ENCODE measurements around the gene KCNIP1.
A peak's percentile ranks its signal among the peaks of the same experiment; 100 is the strongest.
"Not testable (repeated sequence)": the region's sequence is repeated elsewhere in the genome, so short reads cannot be mapped to it uniquely, and the experiment has no call there.

Gene KCNIP1

DNA sequence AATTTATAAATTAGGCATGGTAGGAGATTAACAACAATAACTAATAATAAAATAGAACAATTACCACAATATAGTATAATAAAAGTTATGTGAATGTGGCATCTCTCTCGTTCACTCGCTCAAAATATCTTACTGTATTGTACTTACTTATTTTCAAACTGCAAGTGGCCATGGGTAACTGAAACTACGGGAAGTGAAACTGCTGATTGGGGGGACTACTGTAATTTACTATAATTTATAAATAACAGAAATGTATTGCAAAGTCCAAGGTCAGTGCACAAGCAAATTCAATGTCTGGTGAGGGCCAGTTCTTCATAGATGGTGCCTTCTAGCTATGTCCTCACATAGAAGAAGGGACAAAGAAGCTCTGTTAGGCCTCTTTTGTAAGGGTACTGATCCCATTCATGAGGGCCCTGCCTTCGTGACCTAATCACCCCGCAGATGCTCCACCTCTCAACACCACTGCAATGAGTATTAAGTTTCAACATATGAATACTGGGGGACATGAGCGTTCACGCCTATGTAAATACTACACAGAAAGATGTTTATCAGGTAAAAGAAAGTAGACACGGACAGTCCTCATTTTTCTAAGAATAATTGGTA lies 39.0 kb downstream of the KCNIP1 start:
- Histone ChIP-seq H3K36me3 (ENCODE audit: control insufficient read depth, insufficient read depth, low read length) (no peaks in the 10 kb centered on the region), H3K27me3 (ENCODE audit: control insufficient read depth, insufficient read depth, low read length) (no peaks in the 10 kb centered on the region), H3K9me3 (ENCODE audit: control insufficient read depth, insufficient read depth, low read length) (no peaks in the 10 kb centered on the region), H3K4me3 (ENCODE audit: low read depth, low read length) (no peak overlapping the region), H3K9ac (ENCODE audit: low read depth, low read length) (no peak overlapping the region), H3K4me1 (ENCODE audit: control insufficient read depth, insufficient read depth, low read length) (no peaks in the 10 kb centered on the region)

DNA sequence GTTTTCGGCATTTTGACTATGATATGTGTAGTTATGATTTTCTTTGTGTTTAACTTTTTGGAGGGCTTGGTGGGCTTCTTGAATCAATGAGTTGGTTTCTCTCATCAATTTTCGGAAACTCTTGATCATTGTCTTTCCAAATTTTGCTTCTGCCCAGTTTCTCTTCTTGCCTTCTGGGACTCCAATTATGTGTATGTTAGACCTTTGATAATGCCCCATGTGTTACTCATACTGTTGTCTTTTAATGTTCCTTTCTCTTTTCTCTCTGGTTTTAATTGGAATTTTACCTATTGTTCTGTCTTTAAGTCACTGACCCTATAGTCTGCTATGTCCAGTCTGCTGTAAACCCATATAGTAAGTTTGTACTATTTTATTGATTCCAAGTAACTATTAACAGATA lies 41.5 kb downstream of the KCNIP1 start:
- Histone ChIP-seq H3K9ac (ENCODE audit: low read depth, low read length) (no peak overlapping the region), H3K36me3 (ENCODE audit: control insufficient read depth, insufficient read depth, low read length) (no peaks in the 10 kb centered on the region), H3K27me3 (ENCODE audit: control insufficient read depth, insufficient read depth, low read length) (no peaks in the 10 kb centered on the region), H3K4me3 (ENCODE audit: low read depth, low read length) (no peak overlapping the region), H3K4me1 (ENCODE audit: control insufficient read depth, insufficient read depth, low read length) (no peaks in the 10 kb centered on the region), H3K9me3 (ENCODE audit: control insufficient read depth, insufficient read depth, low read length) (no peaks in the 10 kb centered on the region)

DNA sequence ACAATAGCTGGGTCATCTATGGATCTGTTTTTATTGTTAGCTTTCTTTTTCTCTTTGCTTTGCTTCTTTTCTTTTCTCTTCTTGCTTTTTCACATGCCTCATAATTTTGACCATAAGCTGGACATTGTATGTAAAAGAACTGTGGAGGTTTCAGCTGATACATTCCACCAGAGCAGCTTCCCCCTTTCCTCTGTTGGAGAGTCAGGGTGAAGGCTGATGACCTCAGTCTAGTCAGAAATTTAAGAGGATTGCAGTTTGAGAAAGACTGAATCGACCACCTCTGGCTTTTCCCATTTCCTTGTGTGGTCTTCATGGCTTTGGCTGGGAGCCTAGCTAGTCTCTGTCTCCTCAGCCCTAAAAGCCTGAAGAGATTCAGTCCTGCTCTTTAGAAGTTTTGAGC lies 42.0 kb downstream of the KCNIP1 start:
- Histone ChIP-seq H3K4me3 (ENCODE audit: low read depth, low read length) (no peak overlapping the region), H3K9ac (ENCODE audit: low read depth, low read length) (no peak overlapping the region), H3K36me3 (ENCODE audit: control insufficient read depth, insufficient read depth, low read length) (no peaks in the 10 kb centered on the region), H3K27me3 (ENCODE audit: control insufficient read depth, insufficient read depth, low read length) (no peaks in the 10 kb centered on the region), H3K4me1 (ENCODE audit: control insufficient read depth, insufficient read depth, low read length) (no peaks in the 10 kb centered on the region), H3K9me3 (ENCODE audit: control insufficient read depth, insufficient read depth, low read length) (no peaks in the 10 kb centered on the region)

DNA sequence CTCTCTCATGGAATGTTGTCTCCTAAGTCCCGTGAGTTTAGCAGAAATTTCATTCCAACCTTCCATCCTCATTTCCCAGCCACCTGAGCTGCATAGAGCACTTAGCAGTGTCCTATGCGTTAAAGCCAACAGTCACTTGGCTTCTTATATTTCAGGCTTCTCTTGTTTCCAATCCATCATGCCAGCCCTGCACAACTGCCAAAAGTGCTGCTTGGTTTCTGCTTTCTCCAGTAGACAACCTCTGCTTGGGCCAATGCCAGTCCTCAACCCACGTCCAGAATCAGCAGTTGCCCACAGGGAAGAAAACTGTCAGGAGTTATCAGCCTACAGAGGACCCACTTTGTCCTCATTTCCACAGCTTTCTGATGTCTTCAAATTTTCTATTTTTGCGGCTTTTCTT lies 42.5 kb downstream of the KCNIP1 start:
- Histone ChIP-seq H3K27me3 (ENCODE audit: control insufficient read depth, insufficient read depth, low read length) (no peaks in the 10 kb centered on the region), H3K4me3 (ENCODE audit: low read depth, low read length) (no peak overlapping the region), H3K9ac (ENCODE audit: low read depth, low read length) (no peak overlapping the region), H3K4me1 (ENCODE audit: control insufficient read depth, insufficient read depth, low read length) (no peaks in the 10 kb centered on the region), H3K36me3 (ENCODE audit: control insufficient read depth, insufficient read depth, low read length) (no peaks in the 10 kb centered on the region), H3K9me3 (ENCODE audit: control insufficient read depth, insufficient read depth, low read length) (no peaks in the 10 kb centered on the region)

DNA sequence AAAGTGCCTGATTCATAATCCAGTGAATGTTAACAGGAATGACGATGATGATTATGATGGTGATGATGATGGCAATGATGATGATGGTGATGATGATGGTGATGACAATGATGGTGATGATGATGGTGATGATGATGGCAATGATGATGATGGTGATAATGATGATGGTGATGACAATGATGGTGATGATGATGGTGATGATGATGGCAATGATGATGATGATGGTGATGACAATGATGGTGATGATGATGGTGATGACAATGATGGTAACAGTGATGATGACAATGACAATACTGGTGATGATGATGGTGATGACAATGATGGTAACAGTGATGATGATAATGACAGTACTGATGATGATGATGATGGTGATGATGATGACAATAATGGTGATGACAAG lies 46.6 kb downstream of the KCNIP1 start:
- not testable (repeated sequence) for H3K4me1 ChIP-seq (ENCODE audit: control insufficient read depth, insufficient read depth, low read length); H3K36me3 ChIP-seq (ENCODE audit: control insufficient read depth, insufficient read depth, low read length); H3K27me3 ChIP-seq (ENCODE audit: control insufficient read depth, insufficient read depth, low read length); H3K4me3 ChIP-seq (ENCODE audit: low read depth, low read length); H3K9ac ChIP-seq (ENCODE audit: low read depth, low read length); H3K9me3 ChIP-seq (ENCODE audit: control insufficient read depth, insufficient read depth, low read length)

DNA sequence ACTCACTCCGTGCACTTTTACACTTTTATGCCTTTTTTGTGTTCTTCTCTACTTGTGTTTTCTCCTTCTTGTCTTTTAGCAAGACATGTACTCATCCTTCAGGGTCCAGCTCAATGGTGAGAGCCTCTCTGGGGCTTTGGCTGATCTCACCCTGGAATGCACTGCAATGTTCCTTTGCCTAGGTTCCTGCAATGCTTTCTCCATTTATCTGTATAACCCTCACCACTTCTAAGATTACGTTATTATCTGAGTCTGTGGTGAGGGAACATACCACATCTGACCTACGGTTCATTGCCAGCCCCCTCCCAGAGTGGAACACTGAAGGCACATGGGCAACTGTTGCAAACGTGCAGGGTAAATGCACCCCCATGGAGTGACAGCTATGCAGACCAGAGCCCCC lies 47.3 kb downstream of the KCNIP1 start:
- Histone ChIP-seq H3K36me3 (ENCODE audit: control insufficient read depth, insufficient read depth, low read length) (no peaks in the 10 kb centered on the region), H3K4me3 (ENCODE audit: low read depth, low read length) (no peak overlapping the region), H3K9ac (ENCODE audit: low read depth, low read length) (no peak overlapping the region), H3K9me3 (ENCODE audit: control insufficient read depth, insufficient read depth, low read length) (no peaks in the 10 kb centered on the region), H3K27me3 (ENCODE audit: control insufficient read depth, insufficient read depth, low read length) (no peaks in the 10 kb centered on the region), H3K4me1 (ENCODE audit: control insufficient read depth, insufficient read depth, low read length) (no peaks in the 10 kb centered on the region)

DNA sequence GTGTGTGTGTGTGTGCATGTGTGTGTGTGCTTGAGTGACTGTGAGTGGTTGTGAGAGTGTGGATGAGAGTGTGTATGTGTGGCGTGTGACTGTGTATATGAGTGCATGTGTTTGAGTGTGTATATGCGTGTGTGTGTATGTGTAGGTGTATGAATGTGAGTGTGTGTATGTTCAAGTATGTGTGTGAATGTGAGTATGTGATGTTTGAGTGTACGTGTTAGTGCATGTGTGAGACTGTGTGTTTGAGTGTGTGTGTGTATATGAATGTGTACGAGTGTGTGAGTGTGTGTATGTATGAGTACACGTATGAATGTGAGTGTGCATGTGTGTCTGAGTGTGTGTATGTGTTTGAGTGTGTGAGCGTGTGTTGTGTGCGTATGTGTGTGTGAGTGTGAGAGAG lies 47.8 kb downstream of the KCNIP1 start:
- H3K4me1 ChIP-seq (ENCODE audit: control insufficient read depth, insufficient read depth, low read length), result no peaks in the 10 kb centered on the region
- no peak overlapping the region for H3K9ac ChIP-seq (ENCODE audit: low read depth, low read length)
- H3K27me3 ChIP-seq (ENCODE audit: control insufficient read depth, insufficient read depth, low read length), result no peaks in the 10 kb centered on the region
- no peaks in the 10 kb centered on the region for H3K36me3 ChIP-seq (ENCODE audit: control insufficient read depth, insufficient read depth, low read length)
- H3K9me3 ChIP-seq (ENCODE audit: control insufficient read depth, insufficient read depth, low read length), result no peaks in the 10 kb centered on the region
- H3K4me3 ChIP-seq (ENCODE audit: low read depth, low read length), result no peak overlapping the region

DNA sequence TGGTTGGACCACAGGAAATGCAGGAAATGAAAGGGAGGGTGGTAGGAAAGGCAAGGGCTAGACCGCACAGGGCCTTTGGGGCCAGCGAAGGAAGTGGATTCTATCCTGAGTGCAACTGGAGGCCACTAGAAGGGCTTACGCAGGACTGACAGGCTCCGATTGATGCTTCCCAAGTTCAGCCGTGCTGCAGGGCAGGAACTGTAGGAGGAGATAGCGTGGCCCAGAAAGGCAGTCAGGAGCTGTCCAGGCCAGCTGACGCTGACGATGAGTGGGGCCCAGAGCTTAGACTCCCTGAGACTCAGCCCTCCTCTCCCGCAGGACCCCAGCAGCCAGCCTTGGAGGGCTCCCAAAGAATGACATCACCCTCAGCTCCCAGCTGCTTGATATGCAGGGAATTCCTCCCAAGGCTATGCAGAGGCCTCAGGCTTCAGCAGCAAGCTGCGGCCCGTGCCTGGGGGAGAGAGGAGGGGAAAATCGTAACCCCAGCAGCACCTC lies 48.8 kb downstream of the KCNIP1 start:
- Histone ChIP-seq H3K9ac (ENCODE audit: low read depth, low read length) (peak overlapping the region; percentile 30), H3K27me3 (ENCODE audit: control insufficient read depth, insufficient read depth, low read length) (no peaks in the 10 kb centered on the region), H3K36me3 (ENCODE audit: control insufficient read depth, insufficient read depth, low read length) (no peaks in the 10 kb centered on the region), H3K4me3 (ENCODE audit: low read depth, low read length) (no peak overlapping the region), H3K9me3 (ENCODE audit: control insufficient read depth, insufficient read depth, low read length) (no peaks in the 10 kb centered on the region), H3K4me1 (ENCODE audit: control insufficient read depth, insufficient read depth, low read length) (no peaks in the 10 kb centered on the region)

DNA sequence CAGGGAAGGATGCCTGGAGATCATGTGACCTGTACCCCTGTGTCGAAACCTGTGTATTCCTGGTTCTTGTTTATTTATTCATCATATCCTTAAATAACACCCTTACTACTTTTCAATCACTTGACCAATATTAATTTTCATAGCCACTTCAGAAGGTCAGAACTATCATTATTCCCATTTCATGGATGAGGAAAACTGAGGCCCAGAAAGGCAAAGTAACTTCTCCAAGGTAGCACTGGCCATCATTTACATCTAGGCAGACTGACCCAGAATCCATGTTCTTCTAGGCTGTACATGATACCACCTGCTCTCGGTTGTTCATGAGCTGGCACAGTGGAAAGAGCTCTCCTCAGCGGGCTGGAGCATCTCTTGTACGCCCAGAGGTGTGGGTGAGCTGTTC lies 49.4 kb downstream of the KCNIP1 start:
- no peaks in the 10 kb centered on the region for H3K27me3 ChIP-seq (ENCODE audit: control insufficient read depth, insufficient read depth, low read length)
- H3K9ac ChIP-seq (ENCODE audit: low read depth, low read length), result no peak overlapping the region
- H3K4me1 ChIP-seq (ENCODE audit: control insufficient read depth, insufficient read depth, low read length), result no peaks in the 10 kb centered on the region
- H3K36me3 ChIP-seq (ENCODE audit: control insufficient read depth, insufficient read depth, low read length), result no peaks in the 10 kb centered on the region
- no peak overlapping the region for H3K4me3 ChIP-seq (ENCODE audit: low read depth, low read length)
- no peaks in the 10 kb centered on the region for H3K9me3 ChIP-seq (ENCODE audit: control insufficient read depth, insufficient read depth, low read length)

DNA sequence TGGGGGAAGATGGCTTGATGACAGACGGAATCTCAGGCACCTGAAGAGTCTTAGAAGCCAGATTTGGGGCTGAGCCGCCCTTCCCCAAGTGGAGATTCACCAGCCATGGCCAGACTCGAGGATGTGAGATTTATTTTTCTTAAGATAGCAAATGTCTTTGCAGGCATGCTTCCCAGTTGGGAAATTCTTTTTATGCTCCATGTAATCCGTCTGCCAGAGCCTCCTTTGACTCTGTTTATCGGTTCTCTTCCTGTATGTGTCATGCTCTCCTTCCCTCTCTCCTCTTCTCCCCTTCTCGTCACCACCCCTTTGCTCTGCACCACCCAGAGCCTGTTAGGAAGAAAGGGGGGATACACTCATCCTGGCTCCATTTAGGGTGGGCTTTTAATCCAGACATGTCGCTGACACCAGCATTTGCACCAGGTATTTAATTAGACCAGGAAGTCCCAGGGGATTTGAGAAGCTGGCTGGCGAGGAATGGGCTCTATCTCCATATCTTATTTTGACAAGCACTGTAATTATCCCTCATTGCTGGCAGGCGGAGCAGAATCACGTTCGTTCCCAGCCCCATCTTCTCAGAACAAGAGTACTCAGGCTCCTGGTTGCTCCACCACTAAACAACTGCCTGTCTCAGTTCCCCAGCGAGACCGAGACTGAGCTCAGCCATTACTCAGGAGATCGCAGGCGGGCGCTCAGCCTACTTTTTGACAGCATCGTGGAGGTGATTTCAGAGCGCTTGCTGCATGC lies 50.9 kb downstream of the KCNIP1 start:
- Histone ChIP-seq H3K4me3 (ENCODE audit: low read depth, low read length) (no peak overlapping the region), H3K27me3 (ENCODE audit: control insufficient read depth, insufficient read depth, low read length) (no peaks in the 10 kb centered on the region), H3K9me3 (ENCODE audit: control insufficient read depth, insufficient read depth, low read length) (no peaks in the 10 kb centered on the region), H3K36me3 (ENCODE audit: control insufficient read depth, insufficient read depth, low read length) (no peaks in the 10 kb centered on the region), H3K4me1 (ENCODE audit: control insufficient read depth, insufficient read depth, low read length) (no peaks in the 10 kb centered on the region), H3K9ac (ENCODE audit: low read depth, low read length) (no peak overlapping the region)

DNA sequence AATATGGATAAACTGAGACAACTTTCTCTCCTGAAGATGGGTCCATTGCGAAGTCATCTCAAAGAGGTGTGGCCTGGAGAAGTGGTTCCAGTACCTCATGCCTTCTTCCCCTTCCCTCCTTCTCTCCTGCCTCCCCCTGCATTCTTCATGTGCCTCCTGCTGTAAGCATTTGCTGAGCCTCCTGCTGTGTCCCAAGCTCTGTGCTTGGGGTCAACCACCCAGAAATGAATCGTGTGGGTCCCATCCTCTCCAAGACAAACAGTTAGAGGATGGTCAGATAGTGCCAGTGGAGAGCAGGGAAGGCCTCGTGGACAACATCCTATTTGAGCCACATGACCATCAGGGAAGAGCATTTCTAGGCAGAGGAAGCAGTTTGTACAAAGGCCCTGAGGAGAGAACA lies 53.5 kb downstream of the KCNIP1 start:
- H3K4me3 ChIP-seq (ENCODE audit: low read depth, low read length), result no peak overlapping the region
- no peaks in the 10 kb centered on the region for H3K36me3 ChIP-seq (ENCODE audit: control insufficient read depth, insufficient read depth, low read length)
- no peak overlapping the region for H3K9ac ChIP-seq (ENCODE audit: low read depth, low read length)
- H3K27me3 ChIP-seq (ENCODE audit: control insufficient read depth, insufficient read depth, low read length), result no peaks in the 10 kb centered on the region
- no peaks in the 10 kb centered on the region for H3K9me3 ChIP-seq (ENCODE audit: control insufficient read depth, insufficient read depth, low read length)
- H3K4me1 ChIP-seq (ENCODE audit: control insufficient read depth, insufficient read depth, low read length), result no peaks in the 10 kb centered on the region

DNA sequence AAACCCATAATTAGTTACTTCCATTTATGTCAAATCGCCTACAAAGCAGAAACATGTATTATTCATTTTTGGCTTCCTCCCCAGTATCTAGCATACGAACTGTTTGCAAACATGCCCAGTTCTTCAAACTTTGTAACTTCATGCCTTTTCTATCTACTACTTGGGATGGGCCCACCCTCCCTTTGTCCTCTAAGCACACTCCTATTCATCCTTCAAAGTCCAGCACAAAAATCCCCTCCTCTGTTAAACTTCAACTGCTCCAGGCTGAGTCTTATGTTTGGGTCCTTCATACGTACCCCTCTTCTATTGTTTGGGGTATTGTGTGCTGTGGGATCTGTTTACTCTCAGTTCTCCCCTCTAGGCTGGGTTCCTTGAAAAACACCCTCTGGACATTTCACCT lies 55.5 kb downstream of the KCNIP1 start:
- H3K36me3 ChIP-seq (ENCODE audit: control insufficient read depth, insufficient read depth, low read length), result no peaks in the 10 kb centered on the region
- no peak overlapping the region for H3K9ac ChIP-seq (ENCODE audit: low read depth, low read length)
- H3K4me1 ChIP-seq (ENCODE audit: control insufficient read depth, insufficient read depth, low read length), result peaks cover 3% of the 10 kb centered on the region
- no peak overlapping the region for H3K4me3 ChIP-seq (ENCODE audit: low read depth, low read length)
- H3K27me3 ChIP-seq (ENCODE audit: control insufficient read depth, insufficient read depth, low read length), result no peaks in the 10 kb centered on the region
- H3K9me3 ChIP-seq (ENCODE audit: control insufficient read depth, insufficient read depth, low read length), result no peaks in the 10 kb centered on the region
